ENCODE measurements around the gene ZNF320. TPM values are rescaled to one million over a fixed set of nuclear protein-coding genes. Genes with fewer than 3 reads are reported as not detected.
"Not testable (repeated sequence)": the region's sequence is repeated elsewhere in the genome, so short reads cannot be mapped to it uniquely, and the experiment has no call there.

Gene ZNF320
- total RNA-seq, 2 donors from 2014 or later, result 9.9 to 13.0 TPM

DNA sequence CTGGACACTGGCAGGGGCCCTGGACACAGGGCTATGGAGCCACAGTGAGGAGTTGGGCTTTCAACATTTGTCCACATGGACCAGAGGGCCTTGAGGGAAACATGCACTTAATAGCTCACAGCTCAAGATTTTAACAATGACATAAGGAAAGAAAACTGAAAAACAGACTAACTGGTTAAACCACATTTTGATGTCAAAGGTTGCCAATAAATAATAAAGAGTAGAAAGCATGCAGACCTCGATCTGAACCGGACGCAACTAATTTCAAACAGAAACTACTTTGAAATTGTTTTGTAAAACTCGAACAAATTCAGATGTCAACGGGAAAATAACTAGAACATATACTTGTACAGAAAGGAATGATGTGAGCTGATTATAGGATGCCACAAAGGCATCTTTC lies 41.3 kb upstream of the ZNF320 start:
- ATAC-seq (replicated peaks in 1 of 2), result no peak
- Mint-ChIP-seq H3K4me3 (peak overlapping the region; percentile 42 to 52), H3K9me3 (peaks cover 3 to 5% of the 10 kb centered on the region in 2 donors), H3K36me3 (ENCODE audit: insufficient read depth in 2 of 2) (peaks cover 19 to 38% of the 10 kb centered on the region in 2 donors), H3K4me1 (ENCODE audit: low read depth) (peaks cover 38% of the 10 kb centered on the region), H3K27me3 (ENCODE audit: low read depth) (no peaks in the 10 kb centered on the region), H3K27ac (peak overlapping the region; percentile 56)
- DNase-seq, result no peak

DNA sequence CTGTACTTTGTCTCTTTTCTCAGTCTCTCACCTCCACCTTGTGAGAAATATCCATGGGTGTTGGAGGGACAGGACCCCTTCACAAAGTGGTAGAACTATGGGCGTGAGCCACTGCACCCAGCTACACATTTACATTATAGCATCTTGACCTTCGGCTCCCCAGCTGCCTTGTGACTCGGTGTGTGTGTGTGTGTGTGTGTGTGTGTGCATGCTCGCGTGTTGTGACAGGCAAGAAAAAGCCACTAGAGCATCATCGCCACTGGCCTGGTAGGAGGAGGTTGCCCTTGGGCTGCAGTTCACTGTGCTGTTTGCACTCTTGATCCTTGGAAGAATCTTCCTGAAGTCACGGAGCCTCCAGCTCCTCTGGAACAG lies 39.5 kb upstream of the ZNF320 start:
- H3K36me3 Mint-ChIP-seq (ENCODE audit: insufficient read depth in 2 of 2), result peaks cover 25 to 52% of the 10 kb centered on the region in 2 donors
- ATAC-seq (replicated peaks in 1 of 2) (no peak), DNase-seq (no peak)
- H3K9me3 Mint-ChIP-seq, result peaks cover 8 to 9% of the 10 kb centered on the region in 2 donors
- H3K27ac Mint-ChIP-seq, result no peak overlapping the region
- no peak overlapping the region for H3K4me3 Mint-ChIP-seq
- peaks cover 38% of the 10 kb centered on the region for H3K4me1 Mint-ChIP-seq (ENCODE audit: low read depth)
- H3K27me3 Mint-ChIP-seq (ENCODE audit: low read depth), result no peaks in the 10 kb centered on the region

DNA sequence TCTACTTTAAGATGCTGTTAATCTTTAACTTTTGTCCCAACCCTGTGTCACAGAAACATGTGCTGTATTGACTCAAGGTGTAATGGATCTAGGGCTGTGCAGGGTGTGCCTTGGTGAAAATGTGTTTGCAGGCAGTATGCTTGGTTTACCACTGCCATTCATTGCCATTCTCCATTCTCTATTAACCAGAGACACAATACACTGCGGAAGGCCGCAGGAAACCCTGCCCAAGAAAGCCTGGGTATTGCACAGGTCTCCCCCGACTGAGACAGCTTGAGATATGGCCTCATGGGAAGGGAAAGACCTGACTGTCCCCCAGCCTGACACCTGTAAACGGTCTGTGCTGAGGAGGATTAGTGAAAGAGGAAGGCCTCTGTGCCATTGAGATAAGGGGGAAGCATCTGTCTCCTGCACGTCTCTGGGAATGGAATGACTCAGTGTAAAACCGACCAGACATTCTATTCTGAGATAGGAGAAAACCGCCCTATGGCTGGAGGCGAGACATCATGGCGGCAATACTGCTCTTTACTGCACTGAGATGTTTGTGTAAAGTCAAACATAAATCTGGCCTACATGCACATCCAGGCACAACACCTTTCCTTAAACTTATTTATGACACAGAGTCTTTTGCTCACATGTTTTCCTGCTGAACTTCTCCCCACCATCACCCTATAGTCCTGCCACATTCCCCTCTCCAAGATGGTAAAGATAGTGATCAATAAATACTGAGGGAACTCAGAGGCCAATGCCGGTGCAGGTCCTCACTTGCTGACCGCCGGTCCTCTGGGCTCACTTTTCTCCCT lies 38.9 kb upstream of the ZNF320 start:
- H3K36me3 Mint-ChIP-seq (ENCODE audit: insufficient read depth in 2 of 2), result peaks cover 23 to 52% of the 10 kb centered on the region in 2 donors

DNA sequence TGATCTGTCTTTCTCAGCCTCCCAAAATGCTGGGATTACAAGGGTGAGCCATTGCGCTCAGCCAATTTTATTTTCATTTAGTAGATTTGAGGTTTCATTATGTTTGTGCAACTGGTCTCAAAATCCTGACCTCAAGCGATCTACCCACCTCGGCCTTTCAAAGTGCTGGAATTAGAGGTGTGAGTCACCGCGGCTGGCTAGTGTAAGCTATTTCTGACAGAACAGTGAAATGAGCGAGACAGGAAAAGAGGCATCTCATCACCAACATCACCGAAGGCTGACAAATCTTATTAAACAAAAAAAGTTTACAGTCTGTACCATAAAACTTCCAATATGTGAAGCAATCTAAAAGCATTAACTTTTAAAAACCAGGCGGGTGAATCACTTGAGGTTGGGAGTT lies 38.0 kb upstream of the ZNF320 start:
- no peaks in the 10 kb centered on the region for H3K27me3 Mint-ChIP-seq (ENCODE audit: low read depth)
- H3K4me3 Mint-ChIP-seq, result no peak overlapping the region
- peak in 1 of 2 donors; percentile 7 for DNase-seq
- H3K4me1 Mint-ChIP-seq (ENCODE audit: low read depth), result peaks cover 27% of the 10 kb centered on the region
- H3K9me3 Mint-ChIP-seq, result peaks cover 8 to 9% of the 10 kb centered on the region in 2 donors
- no peak for ATAC-seq (replicated peaks in 1 of 2)
- H3K27ac Mint-ChIP-seq, result no peak overlapping the region
- peaks cover 20 to 55% of the 10 kb centered on the region in 2 donors for H3K36me3 Mint-ChIP-seq (ENCODE audit: insufficient read depth in 2 of 2)

More for the DNA sequence above, 38.9 kb upstream of the ZNF320 start:
- Mint-ChIP-seq H3K27me3 (ENCODE audit: low read depth) (no peaks in the 10 kb centered on the region), H3K4me1 (ENCODE audit: low read depth) (peaks cover 32% of the 10 kb centered on the region), H3K27ac (no peak overlapping the region), H3K9me3 (peaks cover 8 to 9% of the 10 kb centered on the region in 2 donors), H3K4me3 (no peak overlapping the region)
- DNase-seq (no peak), ATAC-seq (replicated peaks in 1 of 2) (no peak)

DNA sequence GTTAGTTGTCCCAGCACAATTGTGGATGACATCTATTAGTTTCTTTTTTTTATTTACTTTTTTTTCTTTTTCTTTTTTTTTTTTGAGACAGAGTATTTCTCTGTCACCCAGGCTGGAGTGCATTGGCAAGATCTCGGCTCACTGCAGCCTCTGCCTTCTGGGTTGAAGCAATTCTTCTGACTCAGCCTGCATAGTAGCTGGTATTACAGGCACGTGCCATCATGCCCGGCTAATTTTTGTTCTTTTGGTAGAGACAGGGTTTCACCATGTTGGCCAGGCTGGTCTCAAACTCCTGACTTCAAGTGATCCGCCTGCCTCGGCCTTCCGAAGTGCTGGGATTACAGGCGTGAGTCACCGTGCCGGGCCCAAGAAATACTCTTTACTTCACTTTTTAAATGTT lies 27.2 kb upstream of the ZNF320 start:
- peaks cover 16 to 28% of the 10 kb centered on the region in 2 donors for H3K36me3 Mint-ChIP-seq (ENCODE audit: insufficient read depth in 2 of 2)
- H3K4me1 Mint-ChIP-seq (ENCODE audit: low read depth), result peaks cover 29% of the 10 kb centered on the region
- not testable (repeated sequence) for H3K4me3 Mint-ChIP-seq; H3K9me3 Mint-ChIP-seq; DNase-seq; H3K27me3 Mint-ChIP-seq (ENCODE audit: low read depth); ATAC-seq (replicated peaks in 1 of 2); H3K27ac Mint-ChIP-seq

DNA sequence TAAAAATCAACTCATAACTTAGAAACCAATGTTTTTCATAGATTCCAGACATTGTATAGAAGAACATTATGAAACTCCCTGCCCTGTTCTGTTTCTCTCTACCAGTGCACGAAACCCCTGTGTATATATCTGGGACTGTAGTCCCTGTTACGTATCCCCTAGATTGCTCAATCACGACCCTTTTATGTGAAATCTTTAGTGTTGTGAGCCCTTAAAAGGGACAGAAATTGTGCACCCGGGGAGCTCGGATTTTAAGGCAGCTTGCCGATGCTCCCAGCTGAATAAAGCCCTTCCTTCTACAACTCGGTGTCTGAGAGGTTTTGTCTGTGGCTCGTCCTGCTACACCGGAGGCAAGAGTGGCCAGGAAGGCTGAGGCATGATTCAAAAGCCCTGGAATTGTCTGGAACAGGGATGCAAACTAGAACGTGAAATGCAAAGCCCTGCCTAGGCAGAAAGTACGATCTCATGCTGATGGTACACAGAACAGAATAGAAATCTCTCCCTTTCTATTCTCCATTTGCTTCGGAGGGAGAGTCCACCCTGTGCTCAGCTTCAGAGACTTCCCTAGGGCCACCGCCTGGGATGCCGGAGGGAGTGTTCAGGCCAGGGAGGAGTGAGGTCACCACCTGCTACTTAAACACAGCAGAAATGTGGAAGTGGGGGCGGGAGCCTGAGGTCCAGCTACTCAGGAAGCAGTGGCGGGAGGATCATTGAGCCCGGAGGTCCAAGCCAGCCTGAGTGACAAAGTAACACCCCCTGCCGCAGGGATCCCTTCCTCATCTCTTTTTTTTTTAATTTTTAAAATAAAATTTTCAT lies 26.6 kb upstream of the ZNF320 start:
- peaks cover 29% of the 10 kb centered on the region for H3K4me1 Mint-ChIP-seq (ENCODE audit: low read depth)
- H3K9me3 Mint-ChIP-seq, result peaks cover 2 to 3% of the 10 kb centered on the region in 2 donors
- peak overlapping the region; percentile 86 to 88 for H3K4me3 Mint-ChIP-seq
- no peak overlapping the region for H3K27ac Mint-ChIP-seq
- peaks cover 14 to 21% of the 10 kb centered on the region in 2 donors for H3K36me3 Mint-ChIP-seq (ENCODE audit: insufficient read depth in 2 of 2)
- peak; percentile 9 to 17 for ATAC-seq (replicated peaks in 1 of 2)
- H3K27me3 Mint-ChIP-seq (ENCODE audit: low read depth), result no peaks in the 10 kb centered on the region
- DNase-seq, result no peak

DNA sequence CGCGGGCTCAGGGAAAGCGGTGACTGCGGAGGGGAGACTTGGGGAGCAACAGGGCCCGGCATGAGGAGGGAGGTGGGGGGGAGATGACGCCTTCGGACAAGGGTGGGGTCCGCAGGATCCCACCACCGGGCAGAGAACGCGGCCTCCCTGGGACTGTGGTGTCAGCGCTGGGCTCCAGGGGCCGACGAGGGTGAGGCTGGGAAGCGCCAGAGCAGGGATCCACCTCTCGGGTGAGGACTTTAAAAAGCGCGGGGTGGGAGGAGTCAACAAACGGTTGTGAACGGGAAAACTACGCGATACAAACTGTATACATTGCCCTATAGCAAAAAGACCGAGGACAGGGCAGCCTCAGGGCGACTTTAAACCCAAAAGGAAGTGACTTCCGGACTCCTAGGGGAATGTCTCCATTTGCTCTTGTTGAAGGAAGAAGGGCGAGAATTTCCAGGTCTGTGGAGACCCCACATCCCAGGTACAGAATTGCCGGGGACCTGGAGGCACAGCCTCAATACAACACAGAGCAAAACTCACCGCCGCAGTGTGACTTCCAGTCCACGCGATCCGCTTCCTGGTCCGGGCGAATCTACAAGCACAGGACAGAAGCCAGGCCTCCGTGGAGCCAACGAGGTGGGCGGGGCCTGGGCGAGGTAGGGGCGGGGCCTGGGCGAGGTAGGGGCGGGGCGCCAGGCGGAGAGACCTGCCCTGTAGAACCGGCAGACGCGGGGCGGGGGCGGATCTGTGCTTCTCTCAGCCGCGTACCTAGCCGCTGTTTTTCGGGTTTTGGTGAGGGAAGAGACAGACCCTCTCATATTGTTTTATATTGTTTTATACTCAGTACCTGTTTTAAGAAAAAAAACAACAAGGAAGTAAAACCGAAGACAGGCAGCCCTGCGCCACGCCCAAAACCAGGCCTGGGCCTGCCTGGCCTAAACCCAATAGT lies 25.7 kb upstream of the ZNF320 start, which contains the start of gene ZNF888:
Gene ZNF888 (minus strand): TSS at position 588 of the 937 bp plus-strand sequence. CDS start 5,555 bp downstream, outside the sequence.
- peaks cover 2 to 3% of the 10 kb centered on the region in 2 donors for H3K9me3 Mint-ChIP-seq
- H3K4me3 Mint-ChIP-seq, result peak within 1 kb of the TSS; percentile 86 to 88
- peak within 1 kb of the TSS; percentile 73 for H3K27ac Mint-ChIP-seq
- peak; percentile 87 to 88 for DNase-seq
- peaks cover 10 to 14% of the 10 kb centered on the region in 2 donors for H3K36me3 Mint-ChIP-seq (ENCODE audit: insufficient read depth in 2 of 2)
- peak; percentile 100 for ATAC-seq (replicated peaks in 1 of 2)
- H3K27me3 Mint-ChIP-seq (ENCODE audit: low read depth), result no peaks in the 10 kb centered on the region
- peaks cover 29% of the 10 kb centered on the region for H3K4me1 Mint-ChIP-seq (ENCODE audit: low read depth)

DNA sequence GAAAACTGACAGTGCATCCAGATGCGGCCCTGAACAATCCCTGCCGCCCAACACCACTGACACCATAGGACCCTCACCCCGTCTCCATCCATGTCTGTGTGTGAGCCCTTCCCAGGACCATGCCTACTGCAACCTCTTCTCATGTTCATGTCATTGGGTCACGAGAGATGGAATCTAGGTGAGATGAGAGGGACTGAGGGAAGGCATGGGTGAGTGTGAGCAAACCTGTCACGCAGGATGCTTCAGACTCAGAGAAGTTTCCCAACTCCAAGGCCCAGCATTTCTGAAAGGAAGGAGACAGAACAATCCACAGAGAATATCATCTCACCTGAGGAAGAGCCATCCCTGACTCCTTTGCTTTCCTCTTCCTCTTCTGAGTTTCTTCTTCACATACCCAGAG lies 20.1 kb upstream of the ZNF320 start:
- H3K9me3 Mint-ChIP-seq, result peaks cover 2 to 3% of the 10 kb centered on the region in 2 donors
- H3K27me3 Mint-ChIP-seq (ENCODE audit: low read depth), result no peaks in the 10 kb centered on the region
- no peak overlapping the region for H3K27ac Mint-ChIP-seq
- peaks cover 24 to 45% of the 10 kb centered on the region in 2 donors for H3K36me3 Mint-ChIP-seq (ENCODE audit: insufficient read depth in 2 of 2)
- H3K4me1 Mint-ChIP-seq (ENCODE audit: low read depth), result peaks cover 19% of the 10 kb centered on the region
- no peak overlapping the region for H3K4me3 Mint-ChIP-seq
- ATAC-seq (replicated peaks in 1 of 2), result no peak
- DNase-seq, result no peak

DNA sequence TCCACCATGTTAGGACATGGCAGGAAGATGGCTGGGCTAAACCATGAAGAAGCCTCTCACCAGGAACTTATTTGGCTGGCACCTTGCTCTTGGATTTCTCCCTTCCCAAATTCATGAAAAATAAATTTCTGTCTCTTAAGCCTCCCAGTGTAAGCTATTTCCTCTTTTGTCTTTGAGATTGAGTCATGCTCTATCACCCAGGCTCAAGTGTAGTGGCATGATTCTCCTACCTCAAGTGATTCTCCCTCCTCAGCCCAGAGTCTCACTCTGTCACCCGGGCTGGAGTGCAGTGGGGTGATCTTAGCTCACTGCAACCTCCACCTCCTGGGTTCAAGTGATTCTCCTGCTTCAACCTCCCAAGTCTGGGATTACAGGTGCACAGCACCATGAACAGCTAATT lies 13.2 kb upstream of the ZNF320 start:
- DNase-seq (no peak), ATAC-seq (replicated peaks in 1 of 2) (no peak)
- Mint-ChIP-seq H3K36me3 (ENCODE audit: insufficient read depth in 2 of 2) (peaks cover 39 to 72% of the 10 kb centered on the region in 2 donors), H3K9me3 (peaks cover 11 to 20% of the 10 kb centered on the region in 2 donors), H3K27ac (no peak overlapping the region), H3K4me1 (ENCODE audit: low read depth) (no peaks in the 10 kb centered on the region), H3K4me3 (no peak overlapping the region), H3K27me3 (ENCODE audit: low read depth) (no peaks in the 10 kb centered on the region)

DNA sequence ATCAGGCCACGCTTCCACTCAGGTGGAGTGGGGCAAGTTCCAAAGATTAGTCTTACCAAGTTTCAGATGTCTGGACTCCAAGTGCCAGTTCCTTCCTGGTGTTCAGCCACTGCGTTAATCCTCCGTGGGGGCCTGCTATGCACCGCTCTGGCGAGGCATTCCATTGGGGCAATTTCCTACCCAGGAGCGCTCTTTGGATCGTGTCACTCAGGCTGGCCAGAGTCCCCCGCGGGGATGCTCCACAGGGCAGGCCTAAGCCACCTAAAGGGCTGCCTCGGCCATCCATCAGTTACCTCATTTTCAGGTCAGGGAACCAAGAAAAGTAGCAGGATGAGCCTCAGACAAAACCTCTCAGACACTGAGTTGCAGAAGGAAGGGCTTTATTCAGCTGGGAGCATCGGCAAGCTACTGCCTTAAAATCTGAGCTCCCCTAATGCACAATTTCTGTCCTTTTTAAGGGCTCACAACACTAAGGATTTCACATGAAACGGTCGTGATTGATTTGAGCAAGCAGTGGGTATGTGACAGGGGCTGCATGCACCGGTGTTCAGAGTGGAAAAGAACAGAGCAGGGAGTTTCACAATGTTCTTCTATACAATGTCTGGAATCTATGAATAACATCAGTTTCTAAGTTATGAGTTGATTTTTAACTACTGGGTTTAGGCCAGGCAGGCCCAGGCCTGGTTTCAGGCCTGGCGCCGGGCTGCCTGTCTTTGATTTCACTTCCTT lies 6.8 kb upstream of the ZNF320 start:
- H3K27ac Mint-ChIP-seq; H3K27me3 Mint-ChIP-seq (ENCODE audit: low read depth); ATAC-seq (replicated peaks in 1 of 2); H3K4me3 Mint-ChIP-seq; DNase-seq; H3K4me1 Mint-ChIP-seq (ENCODE audit: low read depth): not testable (repeated sequence)
- H3K9me3 Mint-ChIP-seq, result peaks cover 10 to 20% of the 10 kb centered on the region in 2 donors
- H3K36me3 Mint-ChIP-seq (ENCODE audit: insufficient read depth in 2 of 2), result peaks cover 23 to 37% of the 10 kb centered on the region in 2 donors

DNA sequence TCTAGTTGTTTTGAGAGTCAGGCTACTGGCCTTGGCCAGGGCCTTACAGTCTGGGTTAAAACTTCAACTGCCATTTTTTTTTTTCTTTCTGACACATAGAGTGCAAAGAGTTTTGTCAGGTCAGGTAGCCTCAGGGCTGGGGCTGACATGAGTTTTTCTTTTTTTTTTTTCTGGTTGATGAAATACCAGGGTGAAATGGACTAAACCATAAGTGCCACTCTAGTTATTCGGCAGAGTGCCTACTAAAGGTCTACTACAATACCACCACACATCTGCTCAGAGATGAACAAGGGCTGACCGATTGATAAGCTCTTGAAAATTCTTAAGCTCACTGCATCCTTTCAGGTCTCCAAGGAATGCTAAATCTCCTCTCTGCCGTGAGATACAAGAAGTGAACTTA lies 4.4 kb upstream of the ZNF320 start:
- Mint-ChIP-seq H3K4me3 (no peak overlapping the region), H3K27ac (no peak overlapping the region), H3K36me3 (ENCODE audit: insufficient read depth in 2 of 2) (peaks cover 17 to 27% of the 10 kb centered on the region in 2 donors), H3K27me3 (ENCODE audit: low read depth) (no peaks in the 10 kb centered on the region), H3K4me1 (ENCODE audit: low read depth) (peaks cover 9% of the 10 kb centered on the region), H3K9me3 (peaks cover 8 to 18% of the 10 kb centered on the region in 2 donors)
- DNase-seq, result no peak
- ATAC-seq (replicated peaks in 1 of 2), result no peak

DNA sequence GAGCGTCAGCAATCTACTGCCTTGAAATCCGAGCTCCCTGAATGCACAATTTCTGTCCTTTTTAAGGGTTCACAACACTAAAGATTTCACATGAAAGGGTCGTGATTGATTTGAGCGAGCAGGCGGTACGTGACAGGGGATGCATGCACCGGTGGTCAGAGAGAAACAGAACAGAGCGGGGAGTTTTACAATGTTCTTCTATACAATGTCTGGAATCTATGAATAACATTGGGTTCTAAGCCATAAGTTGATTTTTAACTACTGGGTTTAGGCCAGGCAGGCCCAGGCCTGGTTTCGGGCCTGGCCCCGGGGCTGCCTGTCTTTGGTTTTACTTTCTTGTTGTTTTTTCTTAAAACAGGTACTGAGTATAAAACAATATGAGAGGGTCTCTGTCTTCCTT lies 1.2 kb upstream of the ZNF320 start:
- DNase-seq; H3K27me3 Mint-ChIP-seq (ENCODE audit: low read depth); H3K9me3 Mint-ChIP-seq; ATAC-seq (replicated peaks in 1 of 2): not testable (repeated sequence)
- Mint-ChIP-seq H3K4me1 (ENCODE audit: low read depth) (peaks cover 19% of the 10 kb centered on the region), H3K4me3 (peak overlapping the region; percentile 6 to 40), H3K36me3 (ENCODE audit: insufficient read depth in 2 of 2) (peaks cover 9 to 27% of the 10 kb centered on the region in 2 donors), H3K27ac (peak overlapping the region; percentile 33)
